NCI-H524 treated with DMSO at 0.1 percent for 48 hours (cell line): ENCODE measurements around the gene PSMD8.
"Not testable (repeated sequence)": the region's sequence is repeated elsewhere in the genome, so short reads cannot be mapped to it uniquely, and the experiment has no call there.

ENCODE experiments used
- DNase-seq: peaks from one replicate; lab custom pipeline; 2025; lab: John Stamatoyannopoulos, UW

Gene PSMD8

GRCh38 chr19:38387550-38388348, 13.4 kb downstream of the PSMD8 start, which contains the start of gene GGN:
Gene GGN, minus strand, starts transcription at chr19:38388034. Its CDS starts 773 bp downstream, at chr19:38387261.
- no peak for DNase-seq

- DNase-seq, result no peak
These were observed 14.2 kb downstream of the PSMD8 start, which contains the start of gene SPRED3 for GRCh38 chr19:38388349-38389100. Gene SPRED3, plus strand, starts transcription at chr19:38388697. Its CDS starts 1,606 bp downstream, at chr19:38390303.

GRCh38 chr19:38389101-38389925, 14.9 kb downstream of the PSMD8 start:
- no peak for DNase-seq

DNA sequence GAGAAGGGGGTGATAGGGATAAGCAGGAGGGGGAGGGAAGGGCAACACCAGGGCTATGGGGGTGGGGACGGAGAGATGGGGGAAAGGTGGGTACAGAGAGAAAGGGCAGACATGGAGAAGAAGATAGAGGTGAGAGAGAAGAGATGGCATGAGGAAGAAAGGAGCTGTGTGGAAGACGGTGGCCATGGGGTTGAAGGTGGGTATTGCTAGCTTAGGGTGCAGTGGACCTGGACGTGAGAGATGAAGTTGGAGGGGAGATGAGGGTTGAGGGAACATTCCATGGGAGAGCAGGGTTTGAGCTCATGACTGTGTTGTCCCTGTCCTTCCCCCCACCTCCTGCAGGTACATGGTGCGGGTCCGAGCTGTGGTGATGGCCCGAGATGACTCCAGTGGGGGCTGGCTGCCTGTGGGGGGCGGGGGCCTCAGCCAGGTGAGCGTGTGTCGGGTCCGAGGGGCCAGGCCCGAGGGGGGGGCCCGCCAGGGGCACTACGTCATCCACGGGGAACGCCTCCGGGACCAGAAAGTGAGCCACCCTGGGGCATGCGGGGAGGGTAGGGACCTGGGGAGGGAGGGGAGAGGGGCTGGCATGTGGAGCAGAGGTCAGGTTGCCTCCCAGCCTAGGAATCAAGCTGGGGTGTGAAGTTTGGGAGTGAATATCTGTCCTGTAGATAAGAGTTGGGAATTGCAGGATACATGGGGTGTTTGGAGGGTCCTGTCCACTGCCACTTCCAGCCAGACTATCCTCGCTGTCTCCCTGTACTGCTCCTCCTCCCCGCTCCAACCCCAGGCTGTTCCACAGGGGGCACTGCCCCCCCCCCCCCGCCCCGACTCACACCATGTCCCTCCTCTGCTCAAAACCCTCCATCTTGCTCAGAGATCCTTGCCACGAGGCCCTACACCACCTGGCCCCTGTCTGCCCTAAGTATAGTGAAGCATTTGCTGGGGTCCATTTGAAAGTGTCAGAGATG, 15.9 kb downstream of the PSMD8 start:
- no peak for DNase-seq

DNA sequence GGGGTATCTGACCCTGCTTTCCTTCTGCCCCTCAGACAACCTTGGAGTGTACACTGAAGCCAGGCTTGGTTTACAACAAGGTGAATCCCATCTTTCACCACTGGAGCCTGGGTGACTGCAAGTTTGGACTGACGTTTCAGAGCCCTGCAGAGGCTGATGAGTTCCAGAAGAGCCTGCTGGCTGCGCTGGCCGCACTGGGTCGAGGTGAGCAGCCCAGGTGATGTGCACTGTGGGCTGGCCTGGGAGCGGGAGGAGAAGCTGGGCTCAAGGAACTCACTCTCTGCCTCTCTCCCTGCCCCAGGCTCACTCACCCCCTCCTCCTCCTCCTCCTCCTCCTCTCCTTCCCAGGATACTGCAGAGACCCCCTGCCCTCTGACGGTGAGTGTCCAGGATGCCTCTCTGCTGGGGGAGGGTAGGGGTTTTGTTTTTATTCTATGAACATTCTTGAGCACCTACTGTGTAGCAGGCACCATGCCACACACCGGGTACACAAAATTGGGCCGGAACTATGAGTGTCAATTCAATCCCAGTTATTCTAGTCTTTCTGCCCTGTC, 17.6 kb downstream of the PSMD8 start:
- no peak for DNase-seq

GRCh38 chr19:38392707-38393308, 18.4 kb downstream of the PSMD8 start:
- no peak for DNase-seq

GRCh38 chr19:38394488-38394887, 20.1 kb downstream of the PSMD8 start:
- DNase-seq, result no peak

DNA sequence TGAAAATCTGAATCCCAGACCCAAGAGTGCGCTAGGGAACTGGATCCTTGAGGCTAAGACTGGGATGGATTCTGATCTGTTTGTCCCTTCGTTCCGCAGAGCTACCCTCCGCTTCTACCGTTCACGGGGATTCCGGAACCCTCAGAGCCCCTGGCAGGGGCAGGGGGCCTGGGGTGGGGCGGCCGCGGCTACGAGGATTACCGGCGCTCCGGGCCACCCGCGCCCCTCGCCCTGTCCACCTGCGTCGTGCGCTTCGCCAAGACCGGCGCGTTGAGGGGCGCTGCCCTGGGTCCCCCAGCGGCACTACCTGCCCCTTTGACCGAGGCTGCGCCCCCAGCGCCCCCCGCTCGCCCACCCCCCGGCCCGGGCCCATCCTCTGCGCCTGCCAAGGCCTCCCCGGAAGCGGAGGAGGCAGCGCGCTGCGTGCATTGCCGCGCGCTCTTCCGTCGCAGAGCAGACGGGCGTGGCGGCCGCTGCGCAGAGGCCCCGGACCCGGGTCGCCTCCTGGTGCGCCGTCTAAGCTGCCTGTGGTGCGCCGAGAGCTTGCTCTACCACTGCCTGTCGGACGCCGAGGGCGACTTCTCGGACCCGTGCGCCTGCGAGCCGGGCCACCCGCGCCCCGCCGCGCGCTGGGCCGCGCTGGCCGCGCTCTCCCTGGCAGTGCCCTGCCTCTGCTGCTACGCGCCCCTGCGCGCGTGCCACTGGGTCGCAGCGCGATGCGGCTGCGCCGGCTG, 21.2 kb downstream of the PSMD8 start:
- no peak for DNase-seq

GRCh38 chr19:38399081-38399480, 24.7 kb downstream of the PSMD8 start:
- DNase-seq, result no peak

DNA sequence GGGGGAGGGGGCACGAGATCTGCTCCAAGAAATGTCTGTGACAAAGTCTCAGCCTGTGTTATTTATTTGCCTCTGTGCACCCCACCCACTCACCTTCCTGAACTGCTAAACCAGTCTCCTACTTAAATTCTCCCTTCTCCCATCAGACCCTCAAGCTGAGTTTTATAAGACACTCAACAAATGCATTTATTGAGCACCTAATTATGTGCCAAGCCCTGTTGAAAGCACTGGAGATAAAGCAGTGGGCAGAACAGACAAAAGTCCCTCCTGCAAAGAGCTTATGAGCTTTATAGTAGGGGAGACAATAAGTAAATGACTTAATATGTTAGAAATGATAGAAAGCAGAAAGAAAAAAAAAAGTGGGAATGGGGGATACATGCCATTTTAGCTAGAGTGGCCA, 25.2 kb downstream of the PSMD8 start:
- DNase-seq, result no peak

DNA sequence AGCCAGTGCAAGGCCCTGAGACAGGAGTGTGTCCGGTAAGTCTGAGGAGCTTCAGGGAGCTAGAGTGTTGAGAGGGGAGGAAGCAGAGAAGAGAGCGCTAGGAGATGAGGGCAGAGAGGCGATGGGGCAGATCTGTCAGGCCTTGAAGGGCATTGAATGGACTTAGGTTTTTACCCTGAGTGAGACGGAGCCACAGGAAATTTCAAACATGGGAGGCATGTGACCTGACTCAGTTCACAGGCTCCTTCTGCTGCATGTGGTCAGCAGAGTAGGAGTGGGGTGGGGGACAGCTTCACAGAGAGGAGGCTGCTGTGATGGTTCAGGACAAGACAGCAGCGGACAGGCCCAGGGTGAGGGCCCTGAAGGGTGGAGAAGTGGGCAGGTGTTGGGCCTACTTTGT, 26.0 kb downstream of the PSMD8 start:
- DNase-seq, result no peak

GRCh38 chr19:38401148-38401547, 26.8 kb downstream of the PSMD8 start:
- DNase-seq, result no peak

GRCh38 chr19:38402623-38402966, 28.2 kb downstream of the PSMD8 start:
- DNase-seq, result no peak

GRCh38 chr19:38402967-38403674, 28.8 kb downstream of the PSMD8 start, which contains the start of gene FAM98C:
Gene FAM98C, plus strand, starts transcription at chr19:38403093. Its CDS starts 61 bp downstream, at chr19:38403154.
- DNase-seq, result peak; percentile 88

- DNase-seq, result no peak
These were observed 30.5 kb downstream of the PSMD8 start for GRCh38 chr19:38404858-38405257.

GRCh38 chr19:38405276-38405675, 30.9 kb downstream of the PSMD8 start:
- no peak for DNase-seq

DNA sequence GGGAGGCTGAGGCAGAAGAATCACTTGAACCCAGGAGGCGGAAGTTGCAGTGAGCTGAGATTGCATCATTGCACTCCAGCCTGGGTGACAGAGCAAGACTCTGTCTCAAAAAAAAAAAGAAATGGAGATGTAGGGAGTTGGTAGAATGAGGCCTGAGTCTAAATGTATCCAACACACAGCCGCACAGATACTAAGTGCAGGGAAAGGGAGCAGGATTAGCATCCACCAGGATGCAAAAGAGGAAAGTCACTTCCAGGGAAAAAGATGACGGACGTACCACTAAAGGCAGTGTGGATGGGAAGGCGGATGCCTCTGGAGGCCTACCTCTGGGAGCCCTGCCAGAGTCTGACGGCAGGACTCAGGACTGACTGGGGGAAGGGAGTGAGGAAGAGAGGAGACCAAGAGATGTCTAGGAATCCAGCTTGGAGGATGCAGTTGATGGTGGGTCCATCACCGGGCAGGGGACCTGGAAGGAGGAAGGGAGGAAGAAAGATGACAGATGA, 35.3 kb downstream of the PSMD8 start:
- no peak for DNase-seq

GRCh38 chr19:38410407-38410806, 36.0 kb downstream of the PSMD8 start:
- DNase-seq, result not testable (repeated sequence)
